ENCODE measurements around the gene KPNB1.

Gene KPNB1

DNA sequence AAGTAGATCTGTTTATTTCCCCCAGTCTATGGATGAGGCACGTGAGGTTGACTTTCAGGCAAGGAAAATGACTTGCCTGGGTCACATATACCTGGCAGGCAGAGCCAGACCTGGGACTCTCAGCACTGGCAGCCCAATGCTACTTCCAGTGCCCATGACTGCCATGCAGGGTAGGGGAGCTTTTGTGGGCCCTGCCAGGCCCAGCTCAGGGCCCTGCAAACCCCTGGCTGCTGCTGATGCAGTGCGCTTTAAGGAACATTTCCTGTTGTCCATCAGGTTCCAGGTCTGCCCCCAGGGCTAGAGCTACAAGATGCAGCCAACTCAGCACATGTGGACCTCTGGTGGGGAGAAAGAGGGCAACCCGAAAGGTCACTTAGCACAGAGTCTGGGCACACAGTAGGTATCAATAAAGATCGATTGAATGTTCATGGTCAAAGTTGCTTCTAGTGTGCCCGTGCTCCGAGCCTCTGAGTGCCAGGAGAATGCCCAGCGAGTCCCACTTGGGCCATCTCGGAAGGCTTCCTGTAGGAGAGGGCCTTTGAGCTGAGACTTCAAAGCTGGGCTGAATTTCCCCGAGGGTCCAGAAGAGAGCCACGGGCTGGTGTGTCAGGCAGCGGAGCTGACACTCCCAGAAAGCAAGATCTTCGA lies 82.8 kb downstream of the KPNB1 start:
- no peak for DNase-seq (ENCODE audit: extremely low read depth, low read depth)
- TF ChIP-seq, protein P1, sequence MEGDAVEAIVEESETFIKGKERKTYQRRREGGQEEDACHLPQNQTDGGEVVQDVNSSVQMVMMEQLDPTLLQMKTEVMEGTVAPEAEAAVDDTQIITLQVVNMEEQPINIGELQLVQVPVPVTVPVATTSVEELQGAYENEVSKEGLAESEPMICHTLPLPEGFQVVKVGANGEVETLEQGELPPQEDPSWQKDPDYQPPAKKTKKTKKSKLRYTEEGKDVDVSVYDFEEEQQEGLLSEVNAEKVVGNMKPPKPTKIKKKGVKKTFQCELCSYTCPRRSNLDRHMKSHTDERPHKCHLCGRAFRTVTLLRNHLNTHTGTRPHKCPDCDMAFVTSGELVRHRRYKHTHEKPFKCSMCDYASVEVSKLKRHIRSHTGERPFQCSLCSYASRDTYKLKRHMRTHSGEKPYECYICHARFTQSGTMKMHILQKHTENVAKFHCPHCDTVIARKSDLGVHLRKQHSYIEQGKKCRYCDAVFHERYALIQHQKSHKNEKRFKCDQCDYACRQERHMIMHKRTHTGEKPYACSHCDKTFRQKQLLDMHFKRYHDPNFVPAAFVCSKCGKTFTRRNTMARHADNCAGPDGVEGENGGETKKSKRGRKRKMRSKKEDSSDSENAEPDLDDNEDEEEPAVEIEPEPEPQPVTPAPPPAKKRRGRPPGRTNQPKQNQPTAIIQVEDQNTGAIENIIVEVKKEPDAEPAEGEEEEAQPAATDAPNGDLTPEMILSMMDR (IDR thresholded peaks at IDR 0.05; ENCODE audit: low read depth, low read length) = no peak

DNA sequence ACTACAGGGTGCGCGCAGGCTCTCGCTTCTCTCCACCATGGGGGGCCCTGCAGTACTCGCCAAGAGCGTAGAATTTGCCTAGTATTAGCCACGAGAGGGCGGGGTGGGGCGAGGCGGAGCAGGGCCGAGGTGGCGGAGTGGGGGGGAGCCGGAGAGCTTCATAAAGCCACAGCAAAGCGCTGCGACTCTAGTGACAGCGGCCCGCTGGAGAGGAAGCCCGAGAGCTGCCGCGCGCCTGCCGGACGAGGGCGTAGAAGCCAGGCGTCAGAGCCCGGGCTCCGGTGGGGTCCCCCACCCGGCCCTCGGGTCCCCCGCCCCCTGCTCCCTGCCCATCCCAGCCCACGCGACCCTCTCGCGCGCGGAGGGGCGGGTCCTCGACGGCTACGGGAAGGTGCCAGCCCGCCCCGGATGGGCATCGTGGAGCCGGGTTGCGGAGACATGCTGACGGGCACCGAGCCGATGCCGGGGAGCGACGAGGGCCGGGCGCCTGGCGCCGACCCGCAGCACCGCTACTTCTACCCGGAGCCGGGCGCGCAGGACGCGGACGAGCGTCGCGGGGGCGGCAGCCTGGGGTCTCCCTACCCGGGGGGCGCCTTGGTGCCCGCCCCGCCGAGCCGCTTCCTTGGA lies 83.4 kb downstream of the KPNB1 start, which contains the start of gene TBX21:
TSS of gene TBX21 (plus strand) at position 190 of the 627 bp plus-strand sequence. CDS start at position 409, 219 bp downstream.
- no peak for DNase-seq (ENCODE audit: extremely low read depth, low read depth)
- TF ChIP-seq, protein P1 (IDR thresholded peaks at IDR 0.05; ENCODE audit: low read depth, low read length) = no peak; the same call in 1 of the 2 replicates

DNA sequence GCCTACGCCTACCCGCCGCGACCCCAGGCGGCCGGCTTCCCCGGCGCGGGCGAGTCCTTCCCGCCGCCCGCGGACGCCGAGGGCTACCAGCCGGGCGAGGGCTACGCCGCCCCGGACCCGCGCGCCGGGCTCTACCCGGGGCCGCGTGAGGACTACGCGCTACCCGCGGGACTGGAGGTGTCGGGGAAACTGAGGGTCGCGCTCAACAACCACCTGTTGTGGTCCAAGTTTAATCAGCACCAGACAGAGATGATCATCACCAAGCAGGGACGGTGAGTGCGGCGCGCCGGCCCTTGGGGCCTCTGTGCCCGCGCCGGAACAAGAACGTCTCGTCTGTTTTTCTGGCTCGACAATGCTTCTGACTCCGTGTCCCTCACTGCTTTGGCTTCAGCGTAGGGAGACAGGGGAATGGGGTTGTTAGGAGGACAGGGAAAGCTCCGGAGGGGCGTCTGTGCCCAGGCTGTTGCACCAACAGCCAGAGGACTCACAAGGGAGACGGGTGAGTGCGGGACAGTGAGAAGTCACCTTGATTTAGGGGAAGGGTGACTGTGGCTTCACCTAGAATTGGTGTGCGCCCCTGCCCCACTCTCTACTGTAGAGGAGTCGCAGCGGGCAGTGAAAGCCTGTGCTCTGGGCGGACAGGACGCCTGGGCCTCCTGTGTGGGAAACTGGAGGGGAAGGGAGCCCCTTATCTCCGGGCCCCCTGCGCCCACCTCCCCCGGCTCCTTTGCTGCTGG lies 84.1 kb downstream of the KPNB1 start:
- no peak for DNase-seq (ENCODE audit: extremely low read depth, low read depth)
- TF ChIP-seq, protein P1 (IDR thresholded peaks at IDR 0.05; ENCODE audit: low read depth, low read length) = no peak

DNA sequence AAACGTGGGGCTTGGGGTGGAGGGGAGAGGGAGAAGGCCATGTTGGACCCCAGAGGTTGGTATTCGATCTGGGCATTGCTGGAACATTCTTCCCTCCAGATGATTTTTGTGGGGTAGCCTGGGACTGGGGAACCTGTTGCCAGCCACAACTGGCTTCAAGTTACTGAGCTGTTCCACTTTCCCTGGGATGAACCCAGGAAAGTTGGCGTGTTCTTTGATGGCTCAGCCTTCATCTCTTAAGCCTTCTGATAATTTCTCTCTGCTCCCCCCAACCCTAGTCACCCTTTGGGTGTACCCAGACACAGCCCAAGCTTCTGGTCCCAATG lies 85.4 kb downstream of the KPNB1 start:
- TF ChIP-seq, protein P1 (IDR thresholded peaks at IDR 0.05; ENCODE audit: low read depth, low read length) = no peak
- DNase-seq (ENCODE audit: extremely low read depth, low read depth) = no peak

Measured in AG09319 (cell line).